ENCODE data around the gene PDZK1. TPM values are rescaled to one million over a fixed set of nuclear protein-coding genes. Genes with fewer than 3 reads are reported as not detected.

PDZK1 gene
- total RNA-seq, 1 donor: 0.36 TPM

DNA sequence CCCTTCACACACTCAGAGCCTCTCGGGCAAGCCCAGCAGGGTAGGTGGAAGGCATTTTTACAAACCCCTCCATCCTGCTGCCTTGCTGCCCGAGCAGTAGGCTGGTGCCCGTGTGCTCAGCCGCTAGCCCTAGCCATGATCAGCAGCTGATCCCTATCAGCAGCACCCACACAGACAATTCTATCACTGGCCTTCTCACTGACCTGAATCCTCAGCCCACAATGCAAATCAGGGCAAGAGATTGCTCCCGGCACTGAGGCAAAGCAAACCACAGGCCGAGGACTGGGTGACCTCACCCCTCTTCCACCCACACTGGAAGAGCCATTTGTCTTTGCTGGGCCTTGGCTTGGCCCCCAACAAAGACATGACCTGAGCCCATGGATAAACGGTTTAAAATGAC lies 895 bp upstream of the PDZK1 start:
- H2AFZ ChIP-seq (ENCODE audit: low read length): peak overlapping the region; percentile 53
- H3K27ac ChIP-seq (ENCODE audit: low read depth, low read length): no peak overlapping the region
- peaks cover 10% of the 10 kb centered on the region for H3K4me1 ChIP-seq (ENCODE audit: insufficient read depth, low read length)
- H3K36me3 ChIP-seq (ENCODE audit: insufficient read depth, low read length): no peaks in the 10 kb centered on the region
- H3K4me3 ChIP-seq (ENCODE audit: insufficient read depth, low read length): no peak overlapping the region
- H3K4me2 ChIP-seq (ENCODE audit: insufficient read depth, low read length): no peak overlapping the region
- no peaks in the 10 kb centered on the region for H3K27me3 ChIP-seq (ENCODE audit: insufficient read depth, low read length)
- TF ChIP-seq, protein P1, sequence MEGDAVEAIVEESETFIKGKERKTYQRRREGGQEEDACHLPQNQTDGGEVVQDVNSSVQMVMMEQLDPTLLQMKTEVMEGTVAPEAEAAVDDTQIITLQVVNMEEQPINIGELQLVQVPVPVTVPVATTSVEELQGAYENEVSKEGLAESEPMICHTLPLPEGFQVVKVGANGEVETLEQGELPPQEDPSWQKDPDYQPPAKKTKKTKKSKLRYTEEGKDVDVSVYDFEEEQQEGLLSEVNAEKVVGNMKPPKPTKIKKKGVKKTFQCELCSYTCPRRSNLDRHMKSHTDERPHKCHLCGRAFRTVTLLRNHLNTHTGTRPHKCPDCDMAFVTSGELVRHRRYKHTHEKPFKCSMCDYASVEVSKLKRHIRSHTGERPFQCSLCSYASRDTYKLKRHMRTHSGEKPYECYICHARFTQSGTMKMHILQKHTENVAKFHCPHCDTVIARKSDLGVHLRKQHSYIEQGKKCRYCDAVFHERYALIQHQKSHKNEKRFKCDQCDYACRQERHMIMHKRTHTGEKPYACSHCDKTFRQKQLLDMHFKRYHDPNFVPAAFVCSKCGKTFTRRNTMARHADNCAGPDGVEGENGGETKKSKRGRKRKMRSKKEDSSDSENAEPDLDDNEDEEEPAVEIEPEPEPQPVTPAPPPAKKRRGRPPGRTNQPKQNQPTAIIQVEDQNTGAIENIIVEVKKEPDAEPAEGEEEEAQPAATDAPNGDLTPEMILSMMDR (IDR thresholded peaks at IDR 0.05; ENCODE audit: extremely low read depth, low read depth, low read length): no peak
- no peaks in the 10 kb centered on the region for H3K79me2 ChIP-seq (ENCODE audit: insufficient read depth, low read length)
- H3K9me3 ChIP-seq (ENCODE audit: low read depth, low read length): no peaks in the 10 kb centered on the region
- DNase-seq (ENCODE audit: insufficient read length, low spot score, missing footprints): no peak
- no peaks in the 10 kb centered on the region for H4K20me1 ChIP-seq (ENCODE audit: insufficient read depth, low read length)

DNA sequence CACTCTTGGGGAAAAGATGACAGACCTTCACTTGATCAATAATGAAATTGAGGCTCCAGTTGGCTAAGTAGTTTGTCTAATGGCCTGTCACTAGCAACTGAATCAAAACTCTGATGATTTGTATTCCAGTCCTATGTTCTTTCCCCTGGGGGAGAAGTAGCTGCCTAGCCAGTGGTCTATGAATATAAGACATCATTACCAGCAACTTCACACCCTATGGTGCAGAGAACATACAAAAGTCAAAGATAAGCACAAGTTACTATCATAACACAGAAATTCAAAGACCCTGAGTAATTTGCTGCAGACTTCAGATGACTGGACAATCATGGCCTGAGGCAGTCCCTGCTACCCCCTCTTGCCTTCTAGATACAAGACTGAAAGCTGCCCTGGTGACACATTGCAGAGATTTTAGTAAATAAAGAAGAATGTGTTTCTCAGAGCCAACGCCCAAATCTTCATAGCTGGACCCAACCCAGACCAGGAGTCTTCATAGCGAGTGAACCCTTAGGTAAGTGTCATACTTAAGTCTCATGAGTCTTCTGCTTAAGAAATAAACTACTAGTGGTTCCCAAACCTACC lies 993 bp downstream of the PDZK1 start:
- no peaks in the 10 kb centered on the region for H3K36me3 ChIP-seq (ENCODE audit: insufficient read depth, low read length)
- no peaks in the 10 kb centered on the region for H3K79me2 ChIP-seq (ENCODE audit: insufficient read depth, low read length)
- H3K9me3 ChIP-seq (ENCODE audit: low read depth, low read length): no peaks in the 10 kb centered on the region
- no peak overlapping the region for H3K27ac ChIP-seq (ENCODE audit: low read depth, low read length)
- no peak overlapping the region for H3K4me3 ChIP-seq (ENCODE audit: insufficient read depth, low read length)
- no peak overlapping the region for H2AFZ ChIP-seq (ENCODE audit: low read length)
- H3K27me3 ChIP-seq (ENCODE audit: insufficient read depth, low read length): no peaks in the 10 kb centered on the region
- TF ChIP-seq, protein P1 (IDR thresholded peaks at IDR 0.05; ENCODE audit: extremely low read depth, low read depth, low read length): no peak
- H4K20me1 ChIP-seq (ENCODE audit: insufficient read depth, low read length): no peaks in the 10 kb centered on the region
- no peak overlapping the region for H3K4me2 ChIP-seq (ENCODE audit: insufficient read depth, low read length)
- H3K4me1 ChIP-seq (ENCODE audit: insufficient read depth, low read length): peaks cover 10% of the 10 kb centered on the region
- peak; percentile 69 for DNase-seq (ENCODE audit: insufficient read length, low spot score, missing footprints)

DNA sequence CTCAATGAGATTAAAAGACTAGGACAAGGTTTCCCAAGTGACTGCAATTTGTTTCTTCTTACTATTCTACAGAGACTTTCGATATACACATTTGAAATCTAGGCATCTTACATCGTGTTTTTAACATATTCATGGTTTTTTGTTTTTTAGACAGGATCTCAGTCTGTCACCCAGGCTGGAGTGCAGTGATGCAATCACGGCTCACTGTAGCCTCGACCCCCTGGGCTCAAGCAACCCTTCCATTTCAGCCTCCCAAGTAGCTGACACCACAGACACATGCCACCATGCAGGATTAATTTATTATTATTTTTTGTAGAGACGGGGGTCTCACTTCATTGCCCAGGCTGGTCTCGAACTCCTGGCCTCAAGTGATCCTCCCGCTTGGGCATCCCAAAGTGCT lies 1.5 kb downstream of the PDZK1 start:
- H3K27ac ChIP-seq (ENCODE audit: low read depth, low read length): no peak overlapping the region
- no peaks in the 10 kb centered on the region for H3K9me3 ChIP-seq (ENCODE audit: low read depth, low read length)
- H4K20me1 ChIP-seq (ENCODE audit: insufficient read depth, low read length): no peaks in the 10 kb centered on the region
- H3K27me3 ChIP-seq (ENCODE audit: insufficient read depth, low read length): no peaks in the 10 kb centered on the region
- TF ChIP-seq, protein P1 (IDR thresholded peaks at IDR 0.05; ENCODE audit: extremely low read depth, low read depth, low read length): no peak
- peaks cover 10% of the 10 kb centered on the region for H3K4me1 ChIP-seq (ENCODE audit: insufficient read depth, low read length)
- H3K4me3 ChIP-seq (ENCODE audit: insufficient read depth, low read length): no peak overlapping the region
- H3K79me2 ChIP-seq (ENCODE audit: insufficient read depth, low read length): no peaks in the 10 kb centered on the region
- no peak for DNase-seq (ENCODE audit: insufficient read length, low spot score, missing footprints)
- no peaks in the 10 kb centered on the region for H3K36me3 ChIP-seq (ENCODE audit: insufficient read depth, low read length)
- H3K4me2 ChIP-seq (ENCODE audit: insufficient read depth, low read length): no peak overlapping the region
- no peak overlapping the region for H2AFZ ChIP-seq (ENCODE audit: low read length)

DNA sequence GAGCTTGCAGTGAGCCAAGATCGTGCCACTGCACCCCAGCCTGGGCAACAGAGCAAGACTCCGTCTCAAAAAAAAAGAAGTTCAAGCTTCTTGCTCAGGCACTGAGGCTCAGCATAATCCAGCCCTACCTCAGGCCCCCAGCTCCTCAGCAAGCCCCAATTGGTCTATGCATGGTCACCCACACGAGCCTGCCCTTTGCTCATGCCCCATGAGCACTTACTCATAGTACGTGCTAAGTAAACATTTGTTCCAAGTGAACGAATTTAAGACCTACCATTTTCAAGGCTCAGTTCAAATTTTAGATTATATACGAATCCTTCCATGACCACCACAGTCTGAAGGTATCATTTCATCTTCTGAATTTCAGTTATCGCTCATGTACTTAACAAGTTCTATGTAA lies 4.3 kb downstream of the PDZK1 start:
- no peak overlapping the region for H2AFZ ChIP-seq (ENCODE audit: low read length)
- DNase-seq (ENCODE audit: insufficient read length, low spot score, missing footprints): no peak
- no peaks in the 10 kb centered on the region for H3K36me3 ChIP-seq (ENCODE audit: insufficient read depth, low read length)
- TF ChIP-seq, protein P1 (IDR thresholded peaks at IDR 0.05; ENCODE audit: extremely low read depth, low read depth, low read length): no peak
- no peak overlapping the region for H3K27ac ChIP-seq (ENCODE audit: low read depth, low read length)
- H3K4me3 ChIP-seq (ENCODE audit: insufficient read depth, low read length): no peak overlapping the region
- no peak overlapping the region for H3K4me2 ChIP-seq (ENCODE audit: insufficient read depth, low read length)
- peaks cover 6% of the 10 kb centered on the region for H3K4me1 ChIP-seq (ENCODE audit: insufficient read depth, low read length)
- no peaks in the 10 kb centered on the region for H4K20me1 ChIP-seq (ENCODE audit: insufficient read depth, low read length)
- no peaks in the 10 kb centered on the region for H3K9me3 ChIP-seq (ENCODE audit: low read depth, low read length)
- H3K27me3 ChIP-seq (ENCODE audit: insufficient read depth, low read length): no peaks in the 10 kb centered on the region
- no peaks in the 10 kb centered on the region for H3K79me2 ChIP-seq (ENCODE audit: insufficient read depth, low read length)
